GM21786 (cell line): ENCODE data around the gene CLEC11A.
"Not testable (repeated sequence)": the region's sequence is repeated elsewhere in the genome, so short reads cannot be mapped to it uniquely, and the experiment has no call there.

Experiments
- ATAC-seq: cut with Tn5 transposase; IDR thresholded peaks from one replicate; pipeline ENCODE4 v1.9.1; 2021; ENCODE audit not compliant: unreplicated experiment

Gene CLEC11A

GRCh38 chr19:50753879-50754278, 30.7 kb downstream of the CLEC11A start:
- no peak for ATAC-seq

DNA sequence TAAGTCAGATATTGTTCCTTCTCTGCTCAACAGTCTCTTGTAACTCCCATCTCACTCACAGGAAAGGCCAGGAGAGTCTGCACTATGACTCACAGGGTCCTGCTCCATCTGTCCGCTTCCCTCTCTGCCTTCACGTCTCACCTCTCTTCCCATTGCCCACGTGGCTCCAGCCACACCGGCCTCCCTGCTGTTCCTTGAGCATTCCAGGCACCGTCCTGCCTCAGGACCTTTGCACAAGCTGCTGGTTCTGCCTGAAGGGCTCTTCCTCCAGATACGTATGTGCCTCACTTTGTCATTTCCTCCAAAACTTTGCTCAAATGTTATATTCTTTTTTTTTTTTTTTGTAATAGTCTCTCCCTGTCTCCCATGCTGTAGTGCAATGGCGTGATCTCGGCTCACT, 33.1 kb downstream of the CLEC11A start:
- ATAC-seq, result not testable (repeated sequence)

- not testable (repeated sequence) for ATAC-seq
Measured at GRCh38 chr19:50757624-50758023, 34.5 kb downstream of the CLEC11A start.

- ATAC-seq, result not testable (repeated sequence)
Measured at GRCh38 chr19:50759076-50759475, 35.9 kb downstream of the CLEC11A start.

DNA sequence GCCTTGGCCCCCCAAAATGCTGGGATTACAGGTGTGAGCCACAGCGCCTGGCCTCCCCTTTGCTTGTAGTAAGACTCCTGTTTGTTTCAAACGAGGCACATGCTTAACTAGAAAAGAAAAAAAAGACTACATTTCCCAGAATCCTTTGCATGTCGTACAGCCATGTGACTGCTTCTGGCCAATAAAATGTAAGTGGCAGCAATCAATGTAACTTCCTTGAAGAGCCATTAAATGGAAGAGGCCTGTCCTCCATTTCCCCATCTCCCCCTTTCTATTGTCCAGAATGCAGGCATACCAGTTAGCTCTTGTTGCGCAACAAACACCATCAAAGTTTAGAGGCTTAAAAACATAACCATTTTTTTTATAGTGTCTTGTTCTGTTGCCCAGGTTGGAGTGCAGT, 36.7 kb downstream of the CLEC11A start:
- ATAC-seq, result no peak

DNA sequence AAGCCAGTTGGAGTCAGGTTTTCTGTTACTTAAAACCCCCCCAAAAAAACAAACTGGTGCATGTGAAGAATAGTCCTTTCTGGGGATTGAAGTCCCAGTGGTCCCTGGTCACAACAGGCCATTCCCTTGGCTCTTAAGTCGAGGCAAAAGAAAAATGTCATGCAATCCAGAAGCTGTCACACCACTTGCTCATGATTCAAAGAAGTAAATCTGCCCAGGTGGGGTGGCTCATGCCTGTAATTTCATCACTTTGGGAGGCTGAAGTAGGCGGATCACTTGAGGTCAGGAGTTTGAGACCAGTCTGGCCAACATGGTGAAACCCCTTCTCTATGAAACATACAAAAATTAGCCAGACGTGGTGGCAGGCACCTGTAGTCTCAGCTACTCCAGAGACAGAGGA, 38.3 kb downstream of the CLEC11A start:
- not testable (repeated sequence) for ATAC-seq

GRCh38 chr19:50763521-50763920, 40.4 kb downstream of the CLEC11A start:
- ATAC-seq, result not testable (repeated sequence)

- ATAC-seq, result no peak
Measured at GRCh38 chr19:50764409-50764808, 41.2 kb downstream of the CLEC11A start.

GRCh38 chr19:50766746-50767145, 43.6 kb downstream of the CLEC11A start:
- not testable (repeated sequence) for ATAC-seq

GRCh38 chr19:50767263-50767662, 44.1 kb downstream of the CLEC11A start:
- ATAC-seq, result not testable (repeated sequence)

DNA sequence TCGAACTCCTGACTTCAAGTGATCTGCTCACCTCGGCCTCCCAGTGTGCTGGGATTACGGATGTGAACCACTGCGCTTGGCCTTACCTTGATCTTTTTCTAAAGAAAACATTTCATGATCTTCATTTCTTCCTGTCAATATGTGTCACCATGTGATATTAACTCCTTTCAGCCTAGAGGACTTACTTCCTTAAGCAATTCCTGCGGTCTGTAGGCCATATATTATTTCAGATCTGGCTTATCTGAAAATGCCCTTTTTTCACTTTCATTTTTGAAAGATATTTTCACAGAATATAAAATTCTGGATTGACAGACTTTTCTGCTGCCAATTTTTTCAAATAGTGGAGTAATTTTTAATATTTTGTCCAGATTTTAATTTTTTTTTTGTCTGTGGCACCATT, 45.1 kb downstream of the CLEC11A start:
- ATAC-seq, result no peak

- not testable (repeated sequence) for ATAC-seq
Measured at GRCh38 chr19:50770164-50770563, 47.0 kb downstream of the CLEC11A start, which contains the start of gene GPR32. GPR32 (plus strand) TSS chr19:50770464; CDS start chr19:50770601, 137 bp downstream.

GRCh38 chr19:50770888-50771287, 47.7 kb downstream of the CLEC11A start:
- ATAC-seq, result no peak

GRCh38 chr19:50772476-50772875, 49.3 kb downstream of the CLEC11A start:
- no peak for ATAC-seq

- not testable (repeated sequence) for ATAC-seq
Measured at GRCh38 chr19:50772912-50773311, 49.7 kb downstream of the CLEC11A start.

- ATAC-seq, result not testable (repeated sequence)
Measured at GRCh38 chr19:50773454-50773853, 50.3 kb downstream of the CLEC11A start.
